ENCODE results near the gene EGLN1. TPM values are rescaled to one million over a fixed set of nuclear protein-coding genes. Genes with fewer than 3 reads are reported as not detected.

EGLN1 gene
- total RNA-seq, 1 donor from 2014 or later = 27.5 TPM

- Mint-ChIP-seq H3K36me3 (ENCODE audit: unreplicated experiment) (peaks cover 7% of the 10 kb centered on the region), H3K9me3 (ENCODE audit: unreplicated experiment) (no peaks in the 10 kb centered on the region), H3K4me1 (ENCODE audit: unreplicated experiment) (peaks cover 21% of the 10 kb centered on the region), H3K27ac (ENCODE audit: unreplicated experiment) (no peak overlapping the region), H3K4me3 (ENCODE audit: unreplicated experiment) (no peak overlapping the region), H3K27me3 (ENCODE audit: unreplicated experiment) (no peaks in the 10 kb centered on the region)
- no peak for DNase-seq (ENCODE audit: extremely low spot score, unreplicated experiment)
- no peak for TF ChIP-seq CTCF (IDR thresholded peaks at IDR 0.05)
Observed at GRCh38 chr1:231329483-231329882, 92.6 kb downstream of the EGLN1 start.

- peaks cover 7% of the 10 kb centered on the region for H3K36me3 Mint-ChIP-seq (ENCODE audit: unreplicated experiment)
- peaks cover 2% of the 10 kb centered on the region for H3K4me1 Mint-ChIP-seq (ENCODE audit: unreplicated experiment)
- no peak for TF ChIP-seq CTCF (IDR thresholded peaks at IDR 0.05)
- DNase-seq (ENCODE audit: extremely low spot score, unreplicated experiment) = no peak
- no peaks in the 10 kb centered on the region for H3K9me3 Mint-ChIP-seq (ENCODE audit: unreplicated experiment)
- no peaks in the 10 kb centered on the region for H3K27me3 Mint-ChIP-seq (ENCODE audit: unreplicated experiment)
- no peak overlapping the region for H3K27ac Mint-ChIP-seq (ENCODE audit: unreplicated experiment)
- no peak overlapping the region for H3K4me3 Mint-ChIP-seq (ENCODE audit: unreplicated experiment)
Observed at GRCh38 chr1:231327617-231328016, 94.5 kb downstream of the EGLN1 start.

GRCh38 chr1:231326248-231326647, 95.8 kb downstream of the EGLN1 start:
- peaks cover 4% of the 10 kb centered on the region for H3K36me3 Mint-ChIP-seq (ENCODE audit: unreplicated experiment)
- no peak overlapping the region for H3K4me3 Mint-ChIP-seq (ENCODE audit: unreplicated experiment)
- no peaks in the 10 kb centered on the region for H3K27me3 Mint-ChIP-seq (ENCODE audit: unreplicated experiment)
- no peak for TF ChIP-seq CTCF (IDR thresholded peaks at IDR 0.05)
- no peaks in the 10 kb centered on the region for H3K4me1 Mint-ChIP-seq (ENCODE audit: unreplicated experiment)
- H3K9me3 Mint-ChIP-seq (ENCODE audit: unreplicated experiment) = no peaks in the 10 kb centered on the region
- no peak overlapping the region for H3K27ac Mint-ChIP-seq (ENCODE audit: unreplicated experiment)
- no peak for DNase-seq (ENCODE audit: extremely low spot score, unreplicated experiment)

- Mint-ChIP-seq H3K4me1 (ENCODE audit: unreplicated experiment) (no peaks in the 10 kb centered on the region), H3K27me3 (ENCODE audit: unreplicated experiment) (no peaks in the 10 kb centered on the region), H3K27ac (ENCODE audit: unreplicated experiment) (no peak overlapping the region), H3K4me3 (ENCODE audit: unreplicated experiment) (no peak overlapping the region), H3K36me3 (ENCODE audit: unreplicated experiment) (peaks cover 4% of the 10 kb centered on the region), H3K9me3 (ENCODE audit: unreplicated experiment) (no peaks in the 10 kb centered on the region)
- no peak for TF ChIP-seq CTCF (IDR thresholded peaks at IDR 0.05)
- DNase-seq (ENCODE audit: extremely low spot score, unreplicated experiment) = peak; percentile 44
Observed at GRCh38 chr1:231324660-231325059, 97.4 kb downstream of the EGLN1 start.

DNA sequence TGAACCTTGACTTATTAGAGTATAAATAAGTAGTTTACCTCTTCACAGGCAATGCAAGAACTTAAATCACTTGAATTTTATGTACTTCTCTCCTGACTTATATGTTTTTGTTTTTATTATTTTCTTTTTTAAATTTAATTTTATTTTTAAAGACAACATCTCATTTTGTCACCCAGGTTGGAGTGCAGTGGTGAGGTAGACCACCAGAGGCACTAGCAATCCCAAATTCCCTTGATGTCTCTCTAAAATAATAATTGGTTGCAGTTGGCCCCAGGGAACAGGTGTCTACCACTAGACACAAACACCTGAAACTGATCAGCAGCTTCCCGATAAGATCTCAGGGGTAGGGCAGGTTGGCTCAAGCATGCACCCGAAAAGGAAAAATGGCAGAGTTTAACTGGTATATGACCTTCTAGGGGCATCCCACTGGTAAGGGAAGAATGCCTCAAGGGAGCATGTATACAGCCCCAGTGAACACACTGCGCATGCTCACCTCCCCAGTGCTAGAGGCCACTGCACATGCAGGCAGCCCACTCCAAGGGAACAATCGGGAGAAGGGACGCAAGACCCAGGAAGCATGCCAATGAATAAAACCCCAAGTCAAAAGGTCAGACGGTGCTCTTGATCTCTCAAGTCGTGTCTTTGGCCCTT, 99.1 kb downstream of the EGLN1 start:
- no peak for TF ChIP-seq CTCF (IDR thresholded peaks at IDR 0.05)
- H3K36me3 Mint-ChIP-seq (ENCODE audit: unreplicated experiment) = no peaks in the 10 kb centered on the region
- H3K9me3 Mint-ChIP-seq (ENCODE audit: unreplicated experiment) = no peaks in the 10 kb centered on the region
- no peak overlapping the region for H3K4me3 Mint-ChIP-seq (ENCODE audit: unreplicated experiment)
- H3K27me3 Mint-ChIP-seq (ENCODE audit: unreplicated experiment) = no peaks in the 10 kb centered on the region
- H3K4me1 Mint-ChIP-seq (ENCODE audit: unreplicated experiment) = no peaks in the 10 kb centered on the region
- peak; percentile 60 for DNase-seq (ENCODE audit: extremely low spot score, unreplicated experiment)
- H3K27ac Mint-ChIP-seq (ENCODE audit: unreplicated experiment) = no peak overlapping the region
